Stimulated activated CD4-positive, alpha-beta T cell treated with anti-CD3 and anti-CD28 coated beads, Interleukin-4, amount 100 ng/mL, for 24 hours (primary cell): ENCODE data around the gene CAMTA1.
"Not testable (repeated sequence)": the region's sequence is repeated elsewhere in the genome, so short reads cannot be mapped to it uniquely, and the experiment has no call there.

ENCODE experiments used
- DNase-seq: peaks from one replicate; pipeline ENCODE4 v3.0.0-alpha.2; 2020

Gene CAMTA1

DNA sequence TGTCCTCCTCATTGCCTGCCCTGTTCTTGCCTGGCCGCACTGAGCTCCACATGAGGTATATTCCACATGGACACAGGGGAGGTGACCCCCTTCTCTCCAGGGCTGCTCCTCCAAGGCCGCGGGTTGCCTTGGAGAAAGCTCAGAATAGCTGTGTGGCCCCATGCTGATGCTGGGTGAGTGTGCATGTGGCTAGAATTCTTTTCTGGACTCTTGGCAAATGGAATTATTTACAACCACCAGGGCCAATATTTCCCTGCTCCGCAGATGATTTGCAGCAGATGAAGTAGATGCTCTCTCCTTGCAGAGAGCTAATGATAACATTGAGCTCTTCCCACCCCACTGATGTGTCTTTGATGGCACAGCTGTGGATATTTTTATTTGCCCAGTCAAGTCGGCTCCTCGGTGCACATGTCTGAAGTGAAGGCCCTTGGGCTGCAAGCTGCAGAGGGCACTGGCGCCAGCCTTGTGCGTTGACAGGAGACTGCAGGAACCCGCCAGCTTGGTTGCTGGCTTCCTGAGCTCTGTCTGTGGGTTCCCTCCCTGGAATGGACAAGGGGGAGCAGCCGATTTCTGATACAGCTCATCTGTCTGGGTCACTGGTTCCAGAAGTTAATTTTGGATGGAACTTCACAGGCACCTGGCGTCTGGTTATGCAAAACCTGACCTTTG is 581.2 kb downstream of the CAMTA1 start:
- no peak for DNase-seq

DNA sequence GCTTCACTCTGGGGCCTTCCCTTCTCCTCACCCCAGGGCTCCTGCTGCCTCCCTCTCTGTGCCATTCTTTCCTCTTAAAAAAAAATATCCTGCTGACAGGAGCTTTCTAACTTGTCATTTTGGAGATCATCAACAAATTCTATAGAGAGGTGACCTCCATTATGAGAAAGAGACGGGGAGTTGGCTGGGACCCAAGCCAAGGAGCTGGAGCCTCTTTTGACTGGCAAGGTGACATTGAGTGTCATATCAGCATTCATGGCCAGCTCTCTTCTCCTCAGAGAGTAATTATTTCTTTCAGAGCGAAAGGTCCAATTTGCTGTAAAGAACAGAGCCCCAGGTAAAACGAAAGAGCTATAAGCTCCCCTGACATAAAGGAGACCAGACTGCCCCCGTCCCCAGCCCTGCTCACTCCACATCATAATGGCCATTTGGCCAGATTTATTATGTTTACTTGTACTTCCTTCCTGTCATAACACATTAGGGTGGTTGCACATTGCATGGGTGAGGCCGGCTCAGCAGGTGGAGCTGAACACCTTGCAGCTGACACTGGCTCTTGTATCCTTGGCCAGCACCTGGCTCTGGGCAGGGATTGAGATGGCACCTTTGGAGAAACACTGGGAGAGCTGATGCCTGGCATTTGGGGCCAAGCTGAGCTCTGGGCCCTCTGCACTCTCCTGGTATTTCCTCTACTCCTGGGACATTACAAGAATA is 581.9 kb downstream of the CAMTA1 start:
- DNase-seq, result no peak

DNA sequence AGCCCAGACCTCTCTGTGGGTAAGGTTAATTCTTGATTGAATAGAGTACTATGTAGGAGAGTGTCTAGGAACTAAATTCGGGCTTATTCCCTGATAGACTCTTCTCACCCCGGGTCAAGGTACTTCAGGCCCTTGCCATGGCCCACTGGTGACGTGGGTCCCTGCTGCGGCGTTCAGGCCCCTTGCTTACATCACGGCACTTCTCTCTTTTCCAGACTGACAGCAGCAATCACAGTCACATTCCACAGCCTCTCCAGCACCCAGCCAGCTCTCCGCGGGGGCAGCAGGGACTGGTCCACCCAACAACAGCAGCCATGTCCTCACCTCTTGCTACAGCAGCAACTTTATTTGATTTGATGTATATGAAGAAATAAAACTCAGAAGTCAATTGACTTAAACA is 584.6 kb downstream of the CAMTA1 start:
- DNase-seq, result no peak

DNA sequence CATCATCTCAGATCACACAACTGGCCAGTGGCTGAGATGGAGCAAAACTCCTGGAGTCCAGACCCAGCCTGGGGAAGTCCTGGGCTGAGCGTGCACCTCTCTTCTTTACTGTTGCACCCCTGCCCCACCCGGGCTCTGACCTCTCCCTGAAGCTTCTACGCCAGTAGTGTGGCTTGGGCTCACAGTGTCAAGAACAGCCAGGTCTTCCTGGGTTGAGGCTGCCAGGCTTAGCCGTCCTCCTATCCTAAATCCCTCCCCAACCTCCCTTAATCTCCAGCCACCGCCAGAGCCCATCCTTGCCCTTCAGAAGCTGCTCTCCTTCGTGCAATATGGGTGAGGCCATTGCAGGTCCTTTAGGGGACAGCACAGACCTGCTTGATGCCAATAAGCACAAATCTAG is 586.7 kb downstream of the CAMTA1 start:
- no peak for DNase-seq

DNA sequence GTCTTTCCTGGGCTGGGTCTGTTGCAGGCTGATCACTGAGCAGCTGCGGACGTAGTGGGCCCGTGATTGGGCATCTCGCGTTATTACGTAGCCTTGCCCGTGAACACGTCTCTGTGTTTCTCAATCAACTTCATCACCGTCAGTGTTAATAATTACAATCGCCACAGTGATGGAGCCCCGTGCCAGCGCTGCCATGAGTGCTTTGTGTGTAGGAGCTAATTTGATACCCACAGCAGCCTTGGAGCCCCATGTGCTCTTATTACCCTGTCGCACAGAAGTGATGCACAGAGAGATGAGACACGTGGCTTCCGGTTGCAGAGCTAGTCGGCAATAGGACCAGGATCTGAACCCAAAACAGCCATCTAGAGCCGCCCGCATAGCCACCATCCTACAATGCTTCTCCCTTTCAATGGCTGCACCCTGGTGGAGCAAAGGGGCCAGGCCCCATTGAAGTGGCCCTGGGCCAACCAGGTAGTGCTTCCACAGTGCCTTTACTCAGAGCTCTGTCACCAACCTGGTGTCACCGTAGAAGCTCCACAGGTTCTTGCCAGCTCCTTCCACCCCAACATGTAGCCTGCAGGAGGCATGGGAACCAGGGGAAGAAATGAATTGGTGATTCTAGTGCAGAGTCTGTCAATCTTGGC is 587.3 kb downstream of the CAMTA1 start:
- DNase-seq, result no peak

GRCh38 chr1:7373251-7373650 is 588.0 kb downstream of the CAMTA1 start:
- DNase-seq, result no peak

- no peak for DNase-seq
Measured at GRCh38 chr1:7373876-7374562, 588.8 kb downstream of the CAMTA1 start.

DNA sequence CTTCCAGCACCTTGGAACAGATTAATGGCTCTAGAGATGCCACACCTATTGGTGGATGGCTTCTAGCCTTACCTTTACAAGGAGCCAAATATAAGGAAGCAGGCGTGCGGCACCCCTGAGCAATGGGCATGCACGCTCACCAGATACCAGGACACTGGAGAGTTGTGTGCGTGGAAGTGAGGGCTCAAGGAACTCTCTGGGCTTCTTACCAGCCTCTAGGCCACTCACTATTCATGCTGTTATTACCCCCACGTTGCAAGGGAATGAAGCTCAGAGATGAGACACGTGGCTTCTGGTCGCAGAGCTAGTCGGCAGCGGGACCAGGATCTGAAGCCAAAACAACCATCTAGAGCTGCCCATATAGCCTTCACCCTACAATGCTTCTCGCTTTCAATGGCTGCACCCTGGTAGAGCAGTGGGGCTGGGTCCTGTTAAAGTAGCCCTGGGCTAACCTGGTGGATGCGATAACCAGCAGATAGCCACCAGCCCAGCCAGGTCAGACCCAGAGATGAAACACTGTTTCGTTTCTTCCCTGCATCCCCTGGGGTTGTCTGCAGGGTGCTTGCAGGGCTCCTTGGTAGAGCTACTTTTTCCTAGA is 589.4 kb downstream of the CAMTA1 start:
- no peak for DNase-seq

GRCh38 chr1:7375329-7375728 is 590.1 kb downstream of the CAMTA1 start:
- no peak for DNase-seq

DNA sequence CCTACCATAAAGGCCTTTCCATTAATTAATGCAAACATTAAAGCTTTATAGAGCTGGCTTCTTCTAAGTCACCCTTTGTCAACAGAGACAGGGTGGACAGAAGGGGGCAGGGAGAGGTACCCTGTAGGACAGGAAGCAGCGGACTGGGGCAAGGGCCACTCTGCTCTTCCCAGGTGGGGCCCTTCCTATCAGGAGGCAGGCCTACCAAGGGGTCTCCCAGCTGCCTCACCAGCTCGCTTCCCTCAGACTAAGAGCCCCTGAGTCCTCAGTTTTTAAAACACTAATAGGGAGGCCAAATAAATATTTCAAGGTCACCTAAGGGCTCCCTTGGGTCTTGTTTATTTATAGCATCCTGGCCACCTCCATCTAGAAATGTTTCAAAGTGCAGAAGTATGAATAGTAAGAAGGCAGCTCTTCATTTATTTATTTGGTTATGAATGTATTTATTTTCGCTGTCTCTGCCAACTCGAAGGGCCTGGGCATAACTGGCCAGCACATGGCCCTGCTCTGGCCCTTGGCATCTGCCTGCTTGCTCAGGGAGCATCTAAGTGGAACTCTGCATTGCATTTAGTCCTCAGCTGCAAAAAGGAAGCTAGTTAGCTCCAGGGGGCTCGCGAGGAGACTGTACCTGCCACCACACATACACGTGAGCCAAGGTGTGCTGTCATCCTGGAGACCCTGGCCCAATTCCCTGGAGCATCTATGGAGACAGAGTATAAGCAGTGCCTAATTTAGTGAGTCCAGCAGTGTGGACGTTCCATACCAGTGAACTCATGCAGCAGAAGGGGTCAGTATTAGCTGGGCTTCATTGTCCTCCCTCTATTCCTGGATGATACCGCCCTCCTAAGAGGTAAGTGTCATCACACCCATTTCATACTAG is 590.8 kb downstream of the CAMTA1 start:
- no peak for DNase-seq

GRCh38 chr1:7376676-7377075 is 591.4 kb downstream of the CAMTA1 start:
- DNase-seq, result no peak

DNA sequence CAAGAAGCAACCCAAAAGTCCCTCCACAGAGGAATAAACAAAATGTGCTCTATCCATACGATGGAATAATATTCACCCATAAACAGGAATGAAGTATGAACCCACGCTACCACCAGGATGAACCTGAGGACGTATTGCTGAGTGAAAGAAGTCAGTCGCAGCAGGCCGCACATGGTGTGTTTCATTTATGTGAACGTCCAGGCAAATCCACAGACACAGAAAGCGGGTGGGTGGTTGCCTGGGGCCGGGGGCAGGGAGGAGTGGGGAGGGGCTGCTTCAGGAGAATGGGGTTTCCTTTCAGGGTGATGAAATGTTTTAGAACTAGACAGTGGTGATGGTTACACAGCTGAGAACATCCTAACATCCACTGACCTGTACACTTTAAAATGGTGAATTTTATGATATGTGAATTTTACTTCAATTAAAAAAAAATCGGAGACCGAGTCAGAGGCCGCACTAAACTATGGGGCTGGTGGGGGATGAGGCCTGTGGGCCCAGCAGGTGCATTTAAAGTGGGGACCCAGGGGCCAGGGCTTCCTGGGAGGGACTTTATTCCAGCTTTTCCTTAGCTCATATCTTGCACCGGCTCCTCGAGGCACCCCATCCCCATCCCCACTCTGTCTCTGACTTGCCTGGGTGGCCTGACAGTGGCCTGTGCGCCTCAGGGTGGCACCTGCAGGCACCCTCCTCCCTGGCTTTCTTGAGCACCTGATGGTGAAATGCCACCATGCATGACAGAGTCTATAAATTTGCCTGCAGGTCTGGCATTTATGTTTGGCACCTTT is 593.3 kb downstream of the CAMTA1 start:
- no peak for DNase-seq

GRCh38 chr1:7379441-7379971 is 594.3 kb downstream of the CAMTA1 start:
- DNase-seq, result no peak

- not testable (repeated sequence) for DNase-seq
Measured at GRCh38 chr1:7380068-7380467, 594.8 kb downstream of the CAMTA1 start.

- DNase-seq, result no peak
Measured at GRCh38 chr1:7380712-7381111, 595.5 kb downstream of the CAMTA1 start.

DNA sequence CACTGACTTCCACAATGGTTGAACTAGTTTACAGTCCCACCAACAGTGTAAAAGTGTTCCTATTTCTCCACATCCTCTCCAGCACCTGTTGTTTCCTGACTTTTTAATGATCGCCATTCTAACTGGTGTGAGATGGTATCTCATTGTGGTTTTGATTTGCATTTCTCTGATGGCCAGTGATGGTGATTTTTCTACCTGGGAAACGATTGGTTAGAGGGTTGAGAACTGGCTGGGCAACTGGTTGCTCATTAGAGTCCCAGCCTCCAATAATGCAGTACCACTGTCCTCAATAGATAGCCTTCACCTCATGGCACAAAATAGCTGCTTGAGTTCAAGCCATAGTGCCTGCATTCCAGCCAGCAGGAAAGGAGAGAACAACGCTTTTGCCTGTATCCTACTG is 596.5 kb downstream of the CAMTA1 start:
- DNase-seq, result not testable (repeated sequence)

GRCh38 chr1:7382971-7383370 is 597.7 kb downstream of the CAMTA1 start:
- no peak for DNase-seq

DNA sequence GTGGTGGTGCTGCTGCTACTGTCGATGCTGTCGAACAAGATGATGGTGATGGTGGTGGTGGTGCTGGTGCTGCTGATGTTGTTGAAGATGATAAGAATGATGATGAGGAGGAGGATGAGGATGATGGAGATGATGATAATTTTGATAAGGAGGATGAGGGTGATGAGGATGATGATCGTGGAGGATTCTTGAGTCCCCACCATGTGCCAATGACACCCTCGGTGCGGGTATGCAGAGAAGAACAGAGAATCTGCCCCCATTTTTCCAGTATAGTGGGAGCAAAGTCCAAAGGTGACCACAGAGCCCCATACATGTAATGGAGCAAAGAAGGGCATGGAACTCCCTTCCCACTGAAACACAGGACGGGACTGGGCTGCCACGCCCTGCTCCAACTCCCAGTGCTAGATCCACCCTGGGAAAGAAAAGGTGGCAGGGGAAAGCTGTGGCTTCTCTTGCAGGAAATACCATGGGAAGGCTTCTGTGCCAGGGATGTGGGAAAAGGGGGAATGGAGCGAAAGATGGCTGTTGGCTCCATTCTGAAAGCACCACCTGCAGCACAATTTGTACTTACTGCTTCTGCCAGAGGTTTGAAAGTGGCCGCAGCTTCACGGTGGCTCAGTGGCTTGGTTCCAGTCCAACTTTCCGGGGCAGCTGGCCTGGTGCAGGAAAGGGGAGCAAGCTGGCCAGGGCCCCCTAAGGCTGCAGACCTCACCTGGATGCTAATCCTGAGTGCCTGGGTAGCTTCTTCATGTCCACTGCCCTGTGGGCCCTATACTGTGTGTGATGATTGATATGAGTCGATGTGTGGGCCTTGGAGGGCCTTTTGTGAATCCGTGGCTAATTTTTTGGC is 598.6 kb downstream of the CAMTA1 start:
- DNase-seq, result no peak

- DNase-seq, result no peak
Measured at GRCh38 chr1:7384679-7385078, 599.4 kb downstream of the CAMTA1 start.
